H9 (cell line): ENCODE results near the gene KLF11. TPM values are rescaled to one million over a fixed set of nuclear protein-coding genes. Genes with fewer than 3 reads are reported as not detected.

ENCODE experiments used
- DNase-seq: peaks from one replicate; pipeline ENCODE4 v3.0.0-alpha.2; 2017
- H2AFZ ChIP-seq: one replicate; pipeline ENCODE4 v1.6.1; 2013; ENCODE audit warnings: mild to moderate bottlenecking, low read length, control low read depth, moderate library complexity
- H2AK5ac ChIP-seq: 2 replicates; pipeline ENCODE4 v1.6.1; 2013; ENCODE audit warnings: low read length, control low read depth, mixed read lengths; ENCODE audit not compliant: insufficient read length
- H2BK120ac ChIP-seq: one replicate; pipeline ENCODE4 v1.6.1; 2013; ENCODE audit warnings: low read depth, mild to moderate bottlenecking, low read length, control low read depth, inconsistent platforms; ENCODE audit not compliant: poor library complexity, severe bottlenecking
- H2BK12ac ChIP-seq: 2 replicates; pipeline ENCODE4 v1.6.1; 2013; ENCODE audit warnings: low read length, control low read depth, mixed read lengths, low read depth; ENCODE audit not compliant: insufficient read length
- H2BK15ac ChIP-seq: 2 replicates; pipeline ENCODE4 v1.6.1; 2013; ENCODE audit warnings: low read depth, low read length, control low read depth
- H2BK20ac ChIP-seq: one replicate; pipeline ENCODE4 v1.6.1; 2013; ENCODE audit warnings: low read depth, mild to moderate bottlenecking, low read length, control low read depth, inconsistent platforms; ENCODE audit not compliant: poor library complexity, severe bottlenecking
- H2BK5ac ChIP-seq: 2 replicates; pipeline ENCODE4 v1.6.1; 2013; ENCODE audit warnings: low read length, control low read depth, mixed read lengths; ENCODE audit not compliant: insufficient read length
- H3K14ac ChIP-seq: 2 replicates; pipeline ENCODE4 v1.6.1; 2013; ENCODE audit warnings: low read length, control low read depth; ENCODE audit not compliant: insufficient read depth
- H3K18ac ChIP-seq: 2 replicates; pipeline ENCODE4 v1.6.1; 2013; ENCODE audit warnings: low read depth, mild to moderate bottlenecking, mixed read lengths, low read length, control low read depth; ENCODE audit not compliant: insufficient read length
- H3K23ac ChIP-seq: 2 replicates; pipeline ENCODE4 v1.6.1; 2013; ENCODE audit warnings: low read length, control low read depth, mixed read lengths, low read depth; ENCODE audit not compliant: insufficient read length
- H3K23me2 ChIP-seq: 2 replicates; pipeline ENCODE4 v1.6.1; 2013; ENCODE audit warnings: low read depth, mild to moderate bottlenecking, mixed read lengths, low read length, control low read depth; ENCODE audit not compliant: insufficient read length, poor library complexity, severe bottlenecking
- H3K27ac ChIP-seq: 2 replicates; pipeline ENCODE4 v1.5.1; 2013; ENCODE audit warnings: low read length, control low read depth, mixed read lengths, low read depth; ENCODE audit not compliant: insufficient read length
- H3K27me3 ChIP-seq: 2 replicates; pipeline ENCODE4 v1.6.1; 2013; ENCODE audit warnings: low read length, control low read depth, inconsistent platforms; ENCODE audit not compliant: insufficient read depth
- H3K4ac ChIP-seq: 2 replicates; pipeline ENCODE4 v1.6.1; 2013; ENCODE audit warnings: low read depth, mild to moderate bottlenecking, control low read depth, inconsistent platforms, low read length, moderate library complexity
- H3K4me1 ChIP-seq: 2 replicates; pipeline ENCODE4 v1.6.1; 2013; ENCODE audit warnings: low read length, control low read depth, inconsistent platforms; ENCODE audit not compliant: insufficient read depth
- H3K4me2 ChIP-seq: 2 replicates; pipeline ENCODE4 v1.6.1; 2013; ENCODE audit warnings: low read length, control low read depth, mixed read lengths; ENCODE audit not compliant: insufficient read length, insufficient read depth
- H3K56ac ChIP-seq: 2 replicates; pipeline ENCODE4 v1.6.1; 2013; ENCODE audit warnings: low read depth, mild to moderate bottlenecking, mixed read lengths, low read length, control low read depth; ENCODE audit not compliant: insufficient read length
- H3K79me1 ChIP-seq: 2 replicates; pipeline ENCODE4 v1.6.1; 2013; ENCODE audit warnings: low read depth, mild to moderate bottlenecking, moderate library complexity, low read length, control low read depth, inconsistent platforms; ENCODE audit not compliant: insufficient read depth, poor library complexity, severe bottlenecking
- H3K79me2 ChIP-seq: 2 replicates; pipeline ENCODE4 v1.6.1; 2013; ENCODE audit warnings: low read length, control low read depth, inconsistent platforms; ENCODE audit not compliant: insufficient read depth
- H3K9ac ChIP-seq: 2 replicates; pipeline ENCODE4 v1.6.1; 2013; ENCODE audit warnings: low read length, control low read depth, mixed read lengths; ENCODE audit not compliant: insufficient read length; ENCODE audit errors: extremely low read depth
- H3K9me3 ChIP-seq: one replicate; pipeline ENCODE4 v1.6.1; 2013; ENCODE audit warnings: low read depth, low read length, inconsistent platforms; ENCODE audit not compliant: control insufficient read depth
- H3T11ph ChIP-seq: one replicate; pipeline ENCODE4 v1.6.1; 2013; ENCODE audit warnings: mild to moderate bottlenecking, low read length, control low read depth, inconsistent platforms
- H4K20me1 ChIP-seq: one replicate; pipeline ENCODE4 v1.6.1; 2013; ENCODE audit not compliant: control insufficient read depth, insufficient read length, insufficient read depth
- H4K5ac ChIP-seq: 2 replicates; pipeline ENCODE4 v1.6.1; 2013; ENCODE audit warnings: low read depth, mild to moderate bottlenecking, mixed read lengths, low read length, control low read depth; ENCODE audit not compliant: insufficient read length
- H4K8ac ChIP-seq: replicated peaks from 2 replicates; pipeline ENCODE4 v1.6.1; 2013; ENCODE audit warnings: low read length, control low read depth, mixed read lengths, low read depth; ENCODE audit not compliant: insufficient read length
- H4K91ac ChIP-seq: 2 replicates; pipeline ENCODE4 v1.6.1; 2013; ENCODE audit warnings: low read depth, mild to moderate bottlenecking, moderate library complexity, mixed read lengths, low read length, control low read depth; ENCODE audit not compliant: insufficient read length
- H3K27ac Mint-ChIP-seq, 3 experiments: 2 replicates in 2 of 3; 3 replicates in 1 of 3; pipeline ENCODE4 v1.8.0; 2020 to 2021; ENCODE audit warnings: mixed read lengths in 3 of 3, mild to moderate bottlenecking in 1 of 3, moderate library complexity in 1 of 3
- H3K27me3 Mint-ChIP-seq: 2 replicates; pipeline ENCODE4 v1.8.0; 2021; ENCODE audit warnings: low read depth, mild to moderate bottlenecking, moderate library complexity, mixed read lengths
- H3K36me3 Mint-ChIP-seq, 3 experiments: 2 replicates in 2 of 3; 3 replicates in 1 of 3; pipeline ENCODE4 v1.8.0; 2020 to 2021; ENCODE audit warnings: low read depth in 3 of 3, mixed read lengths in 3 of 3; ENCODE audit not compliant: insufficient read depth in 1 of 3
- H3K4me1 Mint-ChIP-seq, 2 experiments: 2 replicates each; pipeline ENCODE4 v1.8.0; 2020; ENCODE audit warnings: mixed read lengths in 2 of 2
- H3K4me3 Mint-ChIP-seq, 2 experiments: 2 replicates in 1 of 2; 3 replicates in 1 of 2; pipeline ENCODE4 v1.8.0; 2020 to 2021; ENCODE audit warnings: mild to moderate bottlenecking in 2 of 2, mixed read lengths in 2 of 2, moderate library complexity in 1 of 2
- H3K9me3 Mint-ChIP-seq, 2 experiments: 2 replicates in 1 of 2; 3 replicates in 1 of 2; pipeline ENCODE4 v1.8.0; 2020; ENCODE audit warnings: mild to moderate bottlenecking in 2 of 2, mixed read lengths in 2 of 2, moderate library complexity in 1 of 2
- WGBS: extraction: QIAGEN DNeasy Blood & Tissue Kit; methylation state at CpG from one replicate; pipeline ENCODE4 v1.1.7; 2013; ENCODE audit warnings: missing lambda C conversion rate, low lambda C conversion rate, mixed read lengths; ENCODE audit not compliant: insufficient read length; ENCODE audit errors: extremely low coverage; 5-methylcytosine and 5-hydroxymethylcytosine counted together
- total RNA-seq: library from RNA; stranded (reverse); gene quantifications from 2 replicates; pipeline ENCODE4 v1.2.1, GENCODE V29; 2021
- TF ChIP-seq, protein P1 (sequence below): fragments of 200-600 bp; sonication (generic); conservative IDR thresholded peaks from 3 replicates; pipeline ENCODE4 v1.8.0; 2021; ENCODE audit warnings: antibody characterized with exemption, mild to moderate bottlenecking

KLF11 gene
- total RNA-seq, 1 experiment from 2014 or later, result 15.5 TPM

DNA sequence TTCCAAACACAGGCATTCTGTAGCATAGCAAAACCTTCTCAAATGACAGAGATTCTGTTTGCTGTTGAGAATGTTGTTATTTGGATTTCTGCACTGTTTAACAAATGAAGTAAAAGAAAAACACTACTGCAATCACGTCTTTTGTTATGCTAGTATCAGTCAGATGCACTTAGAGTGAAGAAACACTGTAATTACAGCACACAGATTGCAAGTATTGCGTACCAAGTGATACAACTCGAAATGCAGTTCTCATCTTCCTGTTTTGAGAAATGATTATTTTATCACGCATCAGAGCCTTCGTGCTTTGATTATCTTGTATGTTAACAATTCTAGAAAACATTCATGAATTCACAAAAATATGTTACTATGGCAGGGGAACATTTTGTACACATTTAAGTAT, 41.8 kb upstream of the KLF11 start:
- Mint-ChIP-seq H3K4me3 (no peak overlapping the region), H3K27me3 (no peaks in the 10 kb centered on the region), H3K36me3 (no peaks in the 10 kb centered on the region), H3K4me1 (peaks cover 6 to 15% of the 10 kb centered on the region in 2 experiments), H3K27ac (0 out of 7 replicates have a peak overlapping the region, but pooled peaks of 1 of the 3 experiments have one; percentile 14), H3K9me3 (no peaks in the 10 kb centered on the region)
- TF ChIP-seq, protein P1, sequence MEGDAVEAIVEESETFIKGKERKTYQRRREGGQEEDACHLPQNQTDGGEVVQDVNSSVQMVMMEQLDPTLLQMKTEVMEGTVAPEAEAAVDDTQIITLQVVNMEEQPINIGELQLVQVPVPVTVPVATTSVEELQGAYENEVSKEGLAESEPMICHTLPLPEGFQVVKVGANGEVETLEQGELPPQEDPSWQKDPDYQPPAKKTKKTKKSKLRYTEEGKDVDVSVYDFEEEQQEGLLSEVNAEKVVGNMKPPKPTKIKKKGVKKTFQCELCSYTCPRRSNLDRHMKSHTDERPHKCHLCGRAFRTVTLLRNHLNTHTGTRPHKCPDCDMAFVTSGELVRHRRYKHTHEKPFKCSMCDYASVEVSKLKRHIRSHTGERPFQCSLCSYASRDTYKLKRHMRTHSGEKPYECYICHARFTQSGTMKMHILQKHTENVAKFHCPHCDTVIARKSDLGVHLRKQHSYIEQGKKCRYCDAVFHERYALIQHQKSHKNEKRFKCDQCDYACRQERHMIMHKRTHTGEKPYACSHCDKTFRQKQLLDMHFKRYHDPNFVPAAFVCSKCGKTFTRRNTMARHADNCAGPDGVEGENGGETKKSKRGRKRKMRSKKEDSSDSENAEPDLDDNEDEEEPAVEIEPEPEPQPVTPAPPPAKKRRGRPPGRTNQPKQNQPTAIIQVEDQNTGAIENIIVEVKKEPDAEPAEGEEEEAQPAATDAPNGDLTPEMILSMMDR, result no peak
- H3K9me3 ChIP-seq, result no peaks in the 10 kb centered on the region
- no peak overlapping the region for H3K27ac ChIP-seq
- no peaks in the 10 kb centered on the region for H4K20me1 ChIP-seq
- H3K79me1 ChIP-seq, result no peaks in the 10 kb centered on the region
- H3K27me3 ChIP-seq, result no peaks in the 10 kb centered on the region
- H3K23ac ChIP-seq, result no peak overlapping the region
- WGBS, result no CpG with 5 or more reads among the region's 5 CpGs
- no peak overlapping the region for H4K91ac ChIP-seq
- H3K56ac ChIP-seq, result no peak overlapping the region
- no peak overlapping the region for H2BK5ac ChIP-seq
- no peak overlapping the region for H2BK120ac ChIP-seq
- no peak overlapping the region for H2AK5ac ChIP-seq
- H3K4ac ChIP-seq, result no peak overlapping the region
- no peak overlapping the region for H3T11ph ChIP-seq
- H3K23me2 ChIP-seq, result no peaks in the 10 kb centered on the region
- no peak overlapping the region for H3K18ac ChIP-seq
- H4K5ac ChIP-seq, result no peak overlapping the region
- peak overlapping the region; percentile 29 for H3K9ac ChIP-seq
- H2BK20ac ChIP-seq, result no peak overlapping the region
- no peak overlapping the region for H2BK12ac ChIP-seq
- H3K4me2 ChIP-seq, result peak overlapping the region; percentile 37
- H3K79me2 ChIP-seq, result no peaks in the 10 kb centered on the region
- DNase-seq, result no peak
- no peaks in the 10 kb centered on the region; the same call in 1 of the 2 replicates for H3K4me1 ChIP-seq
- H2AFZ ChIP-seq, result no peak overlapping the region
- H2BK15ac ChIP-seq, result no peak overlapping the region
- H3K14ac ChIP-seq, result no peak overlapping the region
- no peak overlapping the region for H4K8ac ChIP-seq
